Neural progenitor cell (in vitro differentiated cells): ENCODE measurements around the gene CRIP2.

Source experiments
- CTCF ChIP-seq: fragments of 200-600 bp; sonication (generic); IDR thresholded peaks from 2 replicates; pipeline ENCODE4 v1.5.1; 2017; ENCODE audit warnings: antibody characterized with exemption, mild to moderate bottlenecking
- EZH2 ChIP-seq: fragments of 200-600 bp; sonication (generic); IDR thresholded peaks from 2 replicates; pipeline ENCODE4 v1.6.1; 2017; ENCODE audit warnings: antibody characterized with exemption, mild to moderate bottlenecking, moderate library complexity
- EZH2phosphoT487 ChIP-seq: fragments of 200-600 bp; sonication (generic); IDR thresholded peaks from 2 replicates; pipeline ENCODE4 v1.6.1; 2017; ENCODE audit warnings: antibody characterized with exemption

GRCh38 chr14:105468621-105469241, 5.9 kb upstream of the CRIP2 start:
- TF ChIP-seq CTCF (no peak), EZH2phosphoT487 (no peak), EZH2 (no peak)
